Measurements from ENCODE around the gene LIMS4.
"Not testable (repeated sequence)": the region's sequence is repeated elsewhere in the genome, so short reads cannot be mapped to it uniquely, and the experiment has no call there.

LIMS4 gene

DNA sequence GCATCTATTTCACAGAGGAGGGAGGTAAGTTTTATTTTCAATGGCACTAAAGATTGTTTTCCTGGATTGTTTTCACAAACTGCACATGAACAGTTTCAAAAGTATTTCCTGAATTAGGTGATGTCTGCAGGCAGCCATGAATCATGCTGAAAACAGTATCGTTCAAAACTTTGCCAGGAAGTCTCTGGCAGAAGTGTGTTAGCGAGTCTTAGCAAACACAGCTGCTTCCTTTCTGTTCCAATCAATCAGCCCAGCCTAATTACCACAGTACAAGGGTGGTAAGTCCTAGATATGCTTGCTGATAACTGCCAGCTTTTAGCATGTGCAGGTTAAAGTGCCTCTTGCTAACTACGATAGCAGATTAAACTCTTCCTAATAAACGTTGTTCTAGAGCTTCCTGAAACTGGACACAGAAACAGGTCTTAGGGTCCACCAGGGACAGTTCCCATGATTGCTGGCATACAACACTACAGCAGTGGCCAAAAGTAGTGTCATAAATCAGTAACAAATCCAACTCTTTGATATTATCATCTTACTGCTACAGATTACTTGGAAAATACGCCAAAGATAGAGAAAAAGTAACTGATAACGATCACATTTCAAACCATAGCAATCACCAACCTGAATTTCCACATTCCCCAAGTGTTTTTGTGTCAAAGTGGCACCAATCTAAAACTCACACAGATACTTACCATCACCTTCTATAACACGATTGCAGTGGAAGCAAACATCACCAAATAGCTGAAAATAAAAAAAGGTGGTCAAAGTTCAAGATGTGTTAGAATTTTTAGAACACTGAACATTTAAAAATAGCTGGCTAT lies 23.3 kb downstream of the LIMS4 start:
- H3K79me2 ChIP-seq; H2AFZ ChIP-seq; H3K36me3 ChIP-seq (ENCODE audit: control insufficient read depth, insufficient read depth, low read length); H3K9ac ChIP-seq; H3K4me2 ChIP-seq (ENCODE audit: low read length); H3K27me3 ChIP-seq (ENCODE audit: control insufficient read depth, insufficient read depth, low read length); H3K4me3 ChIP-seq (ENCODE audit: low read depth, low read length); H3K4me1 ChIP-seq; H3K27ac ChIP-seq; H3K9me3 ChIP-seq (ENCODE audit: control insufficient read depth, low read length): not testable (repeated sequence)

DNA sequence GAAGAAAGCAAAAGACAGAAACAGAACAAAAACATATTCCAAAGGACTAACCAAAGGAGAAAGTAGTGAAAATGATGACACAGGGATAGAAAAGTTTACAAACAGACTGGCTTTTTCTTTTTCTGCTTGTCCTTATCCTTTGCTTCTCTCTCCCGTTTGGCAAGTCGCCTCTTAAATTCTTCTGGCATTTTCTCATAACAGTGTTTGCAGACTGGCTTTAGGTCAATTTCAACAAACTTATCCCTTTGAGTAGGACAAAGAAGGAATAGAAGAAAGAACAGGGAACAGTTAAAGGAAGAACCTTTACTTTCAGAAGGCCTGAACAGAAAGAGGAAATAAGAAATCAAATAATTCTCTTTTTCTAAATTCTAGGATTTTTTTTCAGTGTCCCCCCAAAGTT lies 26.0 kb downstream of the LIMS4 start:
- H3K4me2 ChIP-seq (ENCODE audit: low read length); H3K27me3 ChIP-seq (ENCODE audit: control insufficient read depth, insufficient read depth, low read length); H3K9ac ChIP-seq; H3K36me3 ChIP-seq (ENCODE audit: control insufficient read depth, insufficient read depth, low read length); H3K9me3 ChIP-seq (ENCODE audit: control insufficient read depth, low read length); H2AFZ ChIP-seq; H3K4me1 ChIP-seq; H3K27ac ChIP-seq; H3K79me2 ChIP-seq; H3K4me3 ChIP-seq (ENCODE audit: low read depth, low read length): not testable (repeated sequence)

GRCh38 chr2:110443305-110444005 lies 29.2 kb downstream of the LIMS4 start:
- not testable (repeated sequence) for H3K9ac ChIP-seq; H3K9me3 ChIP-seq (ENCODE audit: control insufficient read depth, low read length); H3K27me3 ChIP-seq (ENCODE audit: control insufficient read depth, insufficient read depth, low read length); H3K36me3 ChIP-seq (ENCODE audit: control insufficient read depth, insufficient read depth, low read length); H2AFZ ChIP-seq; H3K79me2 ChIP-seq; H3K4me3 ChIP-seq (ENCODE audit: low read depth, low read length); H3K4me1 ChIP-seq; H3K4me2 ChIP-seq (ENCODE audit: low read length); H3K27ac ChIP-seq

GRCh38 chr2:110441905-110442304 lies 30.7 kb downstream of the LIMS4 start:
- H3K36me3 ChIP-seq (ENCODE audit: control insufficient read depth, insufficient read depth, low read length); H2AFZ ChIP-seq; H3K9ac ChIP-seq; H3K4me3 ChIP-seq (ENCODE audit: low read depth, low read length); H3K27ac ChIP-seq; H3K4me2 ChIP-seq (ENCODE audit: low read length); H3K27me3 ChIP-seq (ENCODE audit: control insufficient read depth, insufficient read depth, low read length); H3K4me1 ChIP-seq; H3K9me3 ChIP-seq (ENCODE audit: control insufficient read depth, low read length); H3K79me2 ChIP-seq: not testable (repeated sequence)

DNA sequence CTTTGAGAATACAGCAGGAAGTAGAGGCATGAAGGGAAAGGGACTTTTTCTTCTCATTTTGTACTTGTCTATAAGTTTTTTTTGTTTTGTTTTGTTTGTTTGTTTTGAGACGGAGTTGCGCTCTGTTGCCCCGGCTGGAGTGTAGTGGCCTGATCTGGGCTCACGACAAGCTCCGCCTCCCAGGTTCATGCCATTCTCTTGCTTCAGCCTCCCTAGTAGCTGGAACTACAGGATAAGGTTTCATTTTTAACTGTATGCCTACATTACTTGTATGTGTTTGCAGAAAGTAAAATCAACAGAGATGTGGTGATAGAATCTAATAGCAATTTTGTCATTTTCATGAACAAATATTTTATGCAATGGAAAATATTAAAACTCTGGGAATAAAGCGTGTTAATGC lies 38.1 kb downstream of the LIMS4 start:
- not testable (repeated sequence) for H3K9ac ChIP-seq; H3K4me3 ChIP-seq (ENCODE audit: low read depth, low read length); H2AFZ ChIP-seq; H3K27me3 ChIP-seq (ENCODE audit: control insufficient read depth, insufficient read depth, low read length); H3K4me2 ChIP-seq (ENCODE audit: low read length); H3K4me1 ChIP-seq; H3K36me3 ChIP-seq (ENCODE audit: control insufficient read depth, insufficient read depth, low read length); H3K27ac ChIP-seq; H3K79me2 ChIP-seq; H3K9me3 ChIP-seq (ENCODE audit: control insufficient read depth, low read length)

DNA sequence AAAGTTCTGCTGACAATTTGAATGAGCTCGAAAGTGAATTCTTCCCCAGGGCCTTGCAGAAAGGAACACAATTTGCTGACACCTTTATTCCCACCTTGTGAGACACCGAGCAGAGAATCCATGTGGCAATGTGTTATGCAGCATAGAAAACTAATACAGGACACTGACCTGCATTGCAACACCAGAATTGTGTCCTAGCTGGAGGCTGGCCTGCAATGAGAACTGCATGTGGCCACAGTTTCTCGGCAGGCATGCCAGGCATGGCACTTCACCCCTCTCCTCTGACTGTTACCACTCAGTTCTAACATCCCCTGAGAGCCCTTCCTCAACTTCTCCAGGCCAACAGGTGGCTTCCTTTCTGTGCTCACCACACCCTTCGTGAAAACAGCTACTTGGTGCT lies 46.9 kb downstream of the LIMS4 start:
- H3K27me3 ChIP-seq (ENCODE audit: control insufficient read depth, insufficient read depth, low read length); H3K79me2 ChIP-seq; H3K27ac ChIP-seq; H3K4me3 ChIP-seq (ENCODE audit: low read depth, low read length); H2AFZ ChIP-seq; H3K9me3 ChIP-seq (ENCODE audit: control insufficient read depth, low read length); H3K36me3 ChIP-seq (ENCODE audit: control insufficient read depth, insufficient read depth, low read length); H3K9ac ChIP-seq; H3K4me1 ChIP-seq; H3K4me2 ChIP-seq (ENCODE audit: low read length): not testable (repeated sequence)

- not testable (repeated sequence) for H3K4me2 ChIP-seq (ENCODE audit: low read length); H3K27ac ChIP-seq; H3K27me3 ChIP-seq (ENCODE audit: control insufficient read depth, insufficient read depth, low read length); H3K36me3 ChIP-seq (ENCODE audit: control insufficient read depth, insufficient read depth, low read length); H3K79me2 ChIP-seq; H3K4me1 ChIP-seq; H2AFZ ChIP-seq; H3K9me3 ChIP-seq (ENCODE audit: control insufficient read depth, low read length); H3K9ac ChIP-seq; H3K4me3 ChIP-seq (ENCODE audit: low read depth, low read length)
These were observed 48.2 kb downstream of the LIMS4 start for GRCh38 chr2:110424421-110424820.

- H3K9me3 ChIP-seq (ENCODE audit: control insufficient read depth, low read length): not testable (repeated sequence)
These were observed 49.0 kb downstream of the LIMS4 start for GRCh38 chr2:110423574-110423962.

DNA sequence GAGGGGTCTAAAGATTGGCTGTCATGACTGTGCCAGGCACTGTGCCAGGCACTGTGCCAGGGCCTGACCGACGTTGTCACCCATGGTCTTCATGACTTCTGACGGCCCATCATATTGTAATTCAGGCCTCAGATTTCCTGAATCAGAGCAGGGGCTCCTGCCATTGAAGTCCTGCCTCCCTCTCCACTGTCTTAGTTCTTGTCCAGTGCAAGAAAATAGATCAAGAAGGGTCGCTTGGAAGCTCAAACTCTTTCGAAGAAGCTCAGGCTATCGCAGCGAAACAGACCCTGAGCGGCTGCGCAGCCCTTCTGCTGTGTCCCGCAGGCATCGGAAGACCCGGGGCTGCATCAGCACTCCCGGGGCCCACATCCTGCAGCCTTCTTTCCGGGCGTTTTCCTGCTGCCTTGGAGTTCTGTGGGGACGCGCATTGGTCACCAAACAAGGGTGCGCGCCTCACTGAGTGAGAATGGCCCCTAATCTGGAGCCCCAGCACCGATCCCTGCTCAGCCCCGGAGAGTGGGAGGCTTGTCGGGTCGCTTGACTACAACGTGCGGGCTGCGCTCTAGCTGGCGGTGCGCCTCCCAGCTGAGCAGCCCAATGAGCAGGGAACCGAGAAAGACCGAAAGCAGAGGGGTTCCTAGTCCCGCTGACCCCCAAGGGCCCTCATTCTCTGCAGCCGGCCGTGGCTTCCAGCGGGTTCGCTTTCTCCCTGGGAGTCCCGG lies 49.6 kb downstream of the LIMS4 start:
- not testable (repeated sequence) for H3K9me3 ChIP-seq (ENCODE audit: control insufficient read depth, low read length); H3K9ac ChIP-seq; H3K4me3 ChIP-seq (ENCODE audit: low read depth, low read length); H3K4me2 ChIP-seq (ENCODE audit: low read length); H2AFZ ChIP-seq; H3K27me3 ChIP-seq (ENCODE audit: control insufficient read depth, insufficient read depth, low read length); H3K4me1 ChIP-seq; H3K79me2 ChIP-seq; H3K27ac ChIP-seq; H3K36me3 ChIP-seq (ENCODE audit: control insufficient read depth, insufficient read depth, low read length)

More at GRCh38 chr2:110423574-110423962, 49.0 kb downstream of the LIMS4 start:
- H3K4me2 ChIP-seq (ENCODE audit: low read length); H3K9ac ChIP-seq; H2AFZ ChIP-seq; H3K36me3 ChIP-seq (ENCODE audit: control insufficient read depth, insufficient read depth, low read length); H3K79me2 ChIP-seq; H3K27ac ChIP-seq; H3K4me3 ChIP-seq (ENCODE audit: low read depth, low read length); H3K4me1 ChIP-seq; H3K27me3 ChIP-seq (ENCODE audit: control insufficient read depth, insufficient read depth, low read length): not testable (repeated sequence)

GRCh38 chr2:110420641-110421354 lies 51.8 kb downstream of the LIMS4 start:
- H3K9ac ChIP-seq; H3K9me3 ChIP-seq (ENCODE audit: control insufficient read depth, low read length); H3K79me2 ChIP-seq; H3K4me3 ChIP-seq (ENCODE audit: low read depth, low read length); H2AFZ ChIP-seq; H3K36me3 ChIP-seq (ENCODE audit: control insufficient read depth, insufficient read depth, low read length); H3K4me2 ChIP-seq (ENCODE audit: low read length); H3K4me1 ChIP-seq; H3K27me3 ChIP-seq (ENCODE audit: control insufficient read depth, insufficient read depth, low read length); H3K27ac ChIP-seq: not testable (repeated sequence)
